GM19240 (cell line): ENCODE measurements around the gene TMED8.
"Not testable (repeated sequence)": the region's sequence is repeated elsewhere in the genome, so short reads cannot be mapped to it uniquely, and the experiment has no call there.

Experiments used
- DNase-seq: peaks from one replicate; pipeline ENCODE4 v3.0.0; 2011; ENCODE audit warnings: low spot score; ENCODE audit not compliant: insufficient read length

Gene TMED8

DNA sequence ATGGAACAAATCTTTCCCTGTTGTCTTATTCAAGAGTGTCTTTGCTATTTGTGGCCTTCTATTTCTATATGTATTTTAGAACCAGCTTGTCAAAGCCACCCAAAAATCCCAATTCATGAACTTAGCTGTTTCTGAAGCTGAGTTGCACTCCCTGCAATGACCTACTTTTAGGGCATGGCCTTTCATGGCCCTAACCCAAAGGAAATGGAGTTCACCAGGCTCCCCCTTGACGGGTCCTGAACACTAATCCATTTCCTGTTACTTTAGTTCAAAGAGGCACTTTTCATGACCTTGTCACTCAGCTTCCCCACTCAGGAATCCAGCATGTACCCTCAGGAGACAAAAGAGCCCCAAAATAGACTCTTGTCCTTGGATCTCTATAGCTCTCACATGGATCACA lies 7.6 kb downstream of the TMED8 start:
- DNase-seq = no peak

DNA sequence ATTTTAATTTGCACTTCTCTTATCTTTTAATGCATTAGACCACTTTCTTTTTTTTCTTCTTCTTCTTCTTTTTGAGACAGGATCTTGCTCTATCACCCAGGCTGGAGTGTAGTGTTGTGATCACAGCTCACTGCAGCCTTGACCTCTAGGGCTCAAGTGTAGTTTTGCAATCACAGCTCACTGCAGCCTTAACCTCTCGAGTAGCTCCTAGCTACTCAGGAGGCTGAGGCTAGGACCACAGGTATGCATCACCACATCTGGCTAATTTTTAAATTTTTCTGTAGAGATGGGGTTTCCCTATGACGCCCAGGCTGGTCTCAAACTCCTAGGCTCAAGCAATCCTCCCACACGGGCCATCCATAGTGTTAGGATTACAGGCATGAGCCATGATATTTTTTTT lies 12.7 kb downstream of the TMED8 start:
- no peak for DNase-seq

DNA sequence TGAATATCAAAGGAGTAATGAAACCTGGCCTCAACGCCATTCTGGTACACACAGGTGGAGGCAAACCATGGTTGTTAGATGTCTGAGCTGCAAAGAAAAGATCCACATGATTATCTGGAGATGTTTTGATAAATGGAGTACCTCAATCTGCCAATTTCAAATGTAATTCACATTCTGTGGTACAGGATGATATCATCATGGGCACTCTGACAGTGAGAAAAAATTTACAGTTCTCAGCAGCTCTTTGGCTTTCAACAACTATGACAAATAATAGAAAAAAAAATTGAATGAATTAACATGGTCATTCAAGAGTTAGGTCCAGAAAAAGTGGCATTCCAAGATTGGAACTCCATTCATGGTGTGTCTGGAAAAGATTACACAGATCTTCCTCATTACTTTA lies 17.3 kb downstream of the TMED8 start:
- no peak for DNase-seq

DNA sequence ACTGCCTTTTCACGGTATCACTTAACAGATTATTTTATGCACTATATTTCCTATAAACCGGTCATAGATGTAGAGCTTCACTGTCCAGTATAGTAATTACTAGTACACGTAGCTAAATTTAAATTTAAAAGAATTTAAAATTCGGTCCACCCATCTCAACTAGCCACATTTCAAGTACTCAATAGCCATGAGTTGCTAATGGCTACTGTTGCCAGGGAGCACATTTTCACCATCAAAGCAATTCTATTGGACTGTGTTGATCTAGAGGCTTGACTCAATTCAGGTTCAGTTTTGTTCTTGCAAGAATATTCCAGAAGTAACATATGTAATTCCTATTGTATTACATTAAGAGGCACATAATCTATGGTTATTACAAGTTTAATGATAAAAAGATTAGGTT lies 20.0 kb downstream of the TMED8 start:
- no peak for DNase-seq

DNA sequence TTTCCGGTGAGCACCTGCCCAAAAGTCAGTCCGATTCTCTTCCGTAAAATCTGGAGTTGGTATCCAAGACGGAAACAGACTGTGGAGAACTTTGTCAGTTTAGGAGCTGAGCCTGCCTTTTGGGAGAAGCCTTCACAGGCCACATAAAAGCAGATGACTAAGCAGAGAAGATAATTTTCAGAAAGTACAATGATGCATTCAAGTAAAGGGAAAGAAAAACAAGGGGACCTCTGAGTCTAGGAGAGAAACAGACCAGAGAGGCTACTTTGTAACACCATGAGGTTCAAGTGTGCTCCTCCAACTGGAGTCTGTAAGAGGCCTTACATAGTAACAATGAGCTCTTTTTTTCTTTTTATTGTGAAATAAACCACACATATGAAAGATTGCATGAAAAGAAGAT lies 21.1 kb downstream of the TMED8 start:
- no peak for DNase-seq

DNA sequence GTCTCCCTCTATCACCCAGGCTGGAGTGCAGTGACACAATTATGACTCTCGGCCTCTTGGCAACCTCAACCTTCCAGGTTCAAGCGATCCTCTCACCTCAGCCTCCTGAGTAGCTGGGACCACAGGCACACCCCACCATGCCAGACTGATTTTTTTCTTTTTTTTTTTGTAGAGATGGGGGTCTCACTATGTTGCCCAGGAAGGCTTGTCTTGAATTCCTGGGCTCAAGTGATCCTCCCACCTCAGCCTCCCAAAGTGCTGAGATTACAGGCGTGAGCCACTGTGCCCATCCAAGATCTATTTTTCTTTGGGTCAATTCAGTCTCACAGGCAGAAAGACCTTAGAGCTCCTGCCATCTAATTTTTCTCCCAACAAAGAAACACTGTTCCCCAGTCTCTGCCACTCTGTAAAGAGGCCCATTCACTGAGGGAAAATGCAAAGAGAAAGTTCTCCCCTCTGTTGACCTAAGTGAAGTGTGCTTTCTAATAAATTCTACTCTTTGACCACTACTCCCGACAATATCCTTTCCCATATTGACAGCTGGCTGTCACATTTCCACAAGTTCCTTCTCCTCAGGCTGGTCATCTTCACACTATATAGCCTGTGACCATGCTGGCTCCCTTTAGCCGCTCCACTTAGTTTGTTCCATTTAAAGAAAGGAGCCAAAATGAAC lies 23.3 kb downstream of the TMED8 start:
- DNase-seq = no peak

DNA sequence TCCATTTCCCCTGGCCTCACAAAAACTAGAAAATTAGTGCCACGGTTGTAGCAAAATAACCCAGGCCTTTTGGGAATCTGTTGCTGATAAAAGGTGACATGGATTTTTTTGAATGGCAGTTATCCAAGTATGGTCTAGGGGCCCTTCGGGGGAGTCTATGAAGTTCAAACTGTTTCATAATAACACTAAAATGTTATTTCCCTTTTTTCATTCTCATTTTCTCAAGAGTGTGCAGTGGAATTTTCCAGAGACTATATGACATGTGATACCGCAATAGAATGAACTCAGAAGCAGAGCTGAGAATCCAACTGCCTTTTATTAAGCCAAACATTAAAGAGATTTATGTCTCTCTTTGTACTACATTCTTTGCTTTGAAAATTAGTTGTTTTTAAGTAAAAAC lies 29.1 kb downstream of the TMED8 start:
- no peak for DNase-seq

DNA sequence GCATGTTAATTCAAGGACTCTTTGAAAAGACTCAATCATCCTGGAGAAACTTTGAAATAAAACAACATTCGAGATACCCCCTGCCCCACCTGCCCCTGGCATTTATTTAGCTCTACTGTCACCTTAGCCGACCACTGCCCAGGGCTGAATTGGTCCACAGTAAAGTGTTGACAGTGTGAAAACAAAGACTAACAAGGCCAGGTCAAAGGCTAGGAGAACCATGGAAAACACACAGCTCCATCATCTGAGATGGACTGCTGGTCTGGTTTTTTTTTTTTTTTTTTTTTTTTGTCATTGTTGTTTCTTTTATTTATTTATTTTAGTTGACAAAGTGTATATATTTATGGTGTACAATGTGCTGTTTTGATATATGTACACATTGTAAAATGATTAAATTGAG lies 30.4 kb downstream of the TMED8 start:
- no peak for DNase-seq

DNA sequence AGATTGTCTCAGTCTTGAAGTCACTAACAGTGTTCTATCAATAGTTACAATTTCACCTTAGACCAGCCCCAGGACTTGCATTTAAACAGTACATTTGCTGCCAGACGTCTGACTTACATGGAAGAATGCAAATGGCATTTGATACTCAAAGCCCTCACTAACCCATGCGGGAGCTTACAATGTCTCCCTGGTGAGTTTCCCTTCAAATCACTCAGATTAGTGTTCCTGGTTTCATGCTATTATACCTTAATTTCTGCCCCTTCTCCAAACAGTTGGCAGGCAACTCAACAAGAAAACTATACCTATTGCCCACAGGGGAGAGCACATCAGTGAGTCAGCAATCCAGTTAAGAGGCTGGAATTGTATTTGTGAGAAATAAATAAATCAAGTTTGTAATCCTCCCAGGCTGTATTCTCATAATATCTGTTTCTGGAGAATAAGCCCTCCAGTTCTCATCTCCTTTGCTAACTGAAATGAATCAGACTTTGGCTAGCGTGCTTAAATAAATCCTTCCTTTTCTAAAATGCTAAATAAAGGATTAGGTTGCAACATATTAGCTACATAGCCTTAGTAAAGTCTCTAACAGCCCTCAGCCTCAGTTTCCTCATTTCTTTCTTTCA lies 32.4 kb downstream of the TMED8 start:
- no peak for DNase-seq

DNA sequence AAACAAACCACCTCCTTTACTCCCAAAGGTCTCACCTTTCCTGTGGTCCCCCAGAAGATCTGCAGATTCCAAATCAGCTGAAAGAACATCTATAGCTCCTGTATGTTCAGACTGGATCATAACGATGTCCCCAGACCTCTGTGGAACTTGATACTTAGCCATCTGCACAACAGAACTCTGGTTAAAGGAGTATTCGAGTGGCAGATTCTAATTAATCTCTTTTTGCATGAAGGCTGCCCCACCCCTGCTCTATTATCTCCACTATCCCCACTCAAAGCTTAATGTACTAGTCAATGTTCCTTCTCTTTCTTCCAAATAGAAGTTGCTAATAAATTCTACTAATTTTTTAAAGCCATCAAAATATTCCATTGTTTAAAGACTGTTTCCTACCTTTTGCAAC lies 33.2 kb downstream of the TMED8 start:
- no peak for DNase-seq

DNA sequence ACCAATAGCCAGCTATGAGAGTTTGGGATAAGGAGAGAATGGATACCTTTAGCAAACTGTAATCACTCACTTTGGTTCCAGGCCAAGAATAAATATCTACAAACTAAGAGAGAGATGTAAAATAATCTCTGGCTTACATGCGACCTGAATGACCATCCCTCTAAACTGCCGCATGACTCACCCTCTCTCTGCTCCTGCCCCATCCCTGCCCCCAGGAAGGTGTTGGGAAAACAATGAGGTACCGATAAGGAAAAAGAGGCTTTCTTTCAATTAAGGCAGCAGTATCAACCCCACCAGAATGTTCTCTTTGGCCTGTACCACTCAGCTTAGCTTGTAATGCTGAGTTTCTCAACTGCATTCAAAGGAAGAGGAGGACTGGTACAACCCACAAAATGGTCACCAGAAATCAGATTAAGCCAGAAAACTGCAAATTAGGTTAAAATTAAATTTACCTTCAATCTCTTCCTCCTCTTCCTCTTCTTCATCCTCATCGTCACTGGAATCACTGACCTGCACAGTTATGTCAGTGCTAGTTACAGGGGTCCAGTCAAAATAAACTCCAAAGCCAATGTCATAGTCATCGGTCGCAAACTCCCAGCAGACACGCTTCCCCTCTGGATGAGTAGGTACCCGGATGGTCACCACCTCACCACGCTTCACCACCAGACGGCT lies 34.0 kb downstream of the TMED8 start:
- DNase-seq = no peak

DNA sequence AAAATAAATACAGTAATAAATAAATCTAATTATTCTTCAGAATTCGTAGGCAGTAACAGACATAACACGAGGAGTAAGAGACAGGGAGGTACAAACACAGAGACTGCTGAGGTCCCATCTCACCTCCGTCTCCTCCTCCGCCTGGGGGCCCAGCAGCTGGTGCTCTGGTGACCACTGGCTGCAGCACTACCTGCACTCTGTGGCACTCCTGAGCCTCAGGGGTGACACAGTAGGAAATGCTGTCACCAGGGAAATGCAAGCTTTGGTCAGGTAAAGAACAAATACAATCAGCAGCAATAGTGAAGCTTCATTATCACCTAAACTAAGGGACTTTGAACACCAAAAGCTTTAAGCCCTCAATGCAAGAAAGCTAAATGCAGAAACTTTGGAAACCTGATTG lies 36.5 kb downstream of the TMED8 start:
- no peak for DNase-seq

DNA sequence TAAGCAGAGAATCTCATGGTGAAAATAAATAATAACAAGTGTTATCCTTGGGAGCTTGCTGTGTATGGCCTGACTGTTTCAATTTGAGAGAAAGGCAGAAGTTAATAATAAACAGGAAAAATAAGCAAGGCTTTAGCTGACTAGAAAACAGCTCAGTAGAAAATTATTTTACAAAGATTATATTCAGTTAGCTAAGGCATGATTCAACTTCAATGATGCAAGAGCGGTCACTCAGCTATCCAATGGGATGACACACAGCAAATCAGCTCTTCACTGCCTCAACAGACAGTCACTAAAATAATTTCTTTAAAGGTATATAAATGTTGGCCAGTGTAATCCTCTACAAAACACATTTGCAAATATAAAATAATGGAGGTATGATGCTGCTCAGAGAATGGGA lies 37.5 kb downstream of the TMED8 start:
- no peak for DNase-seq

DNA sequence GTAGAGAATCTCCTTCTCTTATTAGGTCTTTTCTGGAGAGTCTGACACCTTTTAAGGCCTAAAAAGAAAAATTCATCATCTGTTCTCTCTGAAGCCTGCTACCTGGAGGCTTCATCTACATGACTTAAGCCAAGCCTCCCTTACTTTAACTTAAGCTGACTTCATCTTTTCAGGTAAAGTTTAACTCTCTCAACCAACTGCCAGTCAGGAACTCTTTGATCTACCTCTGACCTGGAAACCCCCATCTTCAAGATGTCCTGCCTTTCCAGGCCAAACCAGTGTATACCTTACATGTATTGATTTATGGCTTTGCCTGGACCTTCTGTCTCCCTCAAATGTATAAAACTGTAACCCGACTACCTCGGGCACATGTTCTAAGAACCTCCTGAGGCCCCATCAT lies 38.6 kb downstream of the TMED8 start:
- no peak for DNase-seq

DNA sequence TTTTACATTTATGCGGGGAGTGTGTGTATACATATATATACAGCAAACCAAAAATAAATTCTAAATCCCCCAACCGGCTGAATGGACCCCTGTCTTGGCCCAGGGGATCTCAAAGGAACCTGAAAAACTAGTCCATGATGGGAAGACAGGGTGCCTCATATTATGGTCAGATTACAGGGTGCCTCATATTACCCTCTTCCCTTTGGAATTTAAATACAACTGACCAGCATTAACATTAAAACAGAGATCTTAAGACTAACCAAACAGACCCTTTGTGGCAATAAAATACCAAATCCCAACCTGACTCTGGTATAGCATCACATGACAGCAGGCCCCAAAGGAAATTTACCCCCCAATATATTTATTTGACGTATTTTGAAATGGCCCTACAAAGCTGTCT lies 39.0 kb downstream of the TMED8 start:
- no peak for DNase-seq

DNA sequence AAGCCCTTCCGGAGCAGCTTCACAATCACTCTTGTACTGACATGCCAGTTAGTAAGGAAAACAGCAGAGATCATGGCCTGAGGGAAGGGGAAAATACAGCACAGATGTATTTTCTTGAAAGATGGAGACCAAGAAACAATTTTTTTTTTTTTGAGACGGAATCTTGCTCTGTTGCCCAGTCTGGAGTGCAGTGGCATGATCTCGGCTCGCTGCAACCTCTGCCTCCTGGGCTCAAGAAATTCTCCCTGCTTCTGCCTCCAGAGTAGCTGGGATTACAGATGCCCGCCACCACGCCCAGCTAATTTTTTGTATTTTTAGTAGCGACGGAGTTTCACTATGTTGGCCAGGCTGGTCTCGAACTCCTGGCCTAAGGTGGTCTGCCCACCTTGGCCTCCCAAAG lies 39.6 kb downstream of the TMED8 start:
- DNase-seq = not testable (repeated sequence)

DNA sequence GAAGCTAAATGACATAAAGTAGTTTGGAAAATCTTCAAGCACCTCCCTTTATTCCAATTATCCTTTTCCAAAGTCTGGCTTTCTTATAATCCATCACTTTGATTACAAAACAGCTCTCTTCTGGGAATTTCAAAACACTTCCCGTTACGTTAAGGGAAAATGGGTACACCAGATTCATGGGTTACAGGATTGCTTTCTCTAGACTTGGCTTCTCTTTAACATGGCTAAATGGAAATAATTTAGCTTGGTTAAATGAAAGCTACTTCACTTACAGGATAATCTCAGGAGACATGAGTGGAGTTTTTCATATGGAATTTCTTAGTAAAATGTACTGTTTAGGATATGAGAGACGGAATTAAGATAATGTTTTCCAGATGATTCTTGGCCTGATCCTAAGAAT lies 41.3 kb downstream of the TMED8 start:
- no peak for DNase-seq

DNA sequence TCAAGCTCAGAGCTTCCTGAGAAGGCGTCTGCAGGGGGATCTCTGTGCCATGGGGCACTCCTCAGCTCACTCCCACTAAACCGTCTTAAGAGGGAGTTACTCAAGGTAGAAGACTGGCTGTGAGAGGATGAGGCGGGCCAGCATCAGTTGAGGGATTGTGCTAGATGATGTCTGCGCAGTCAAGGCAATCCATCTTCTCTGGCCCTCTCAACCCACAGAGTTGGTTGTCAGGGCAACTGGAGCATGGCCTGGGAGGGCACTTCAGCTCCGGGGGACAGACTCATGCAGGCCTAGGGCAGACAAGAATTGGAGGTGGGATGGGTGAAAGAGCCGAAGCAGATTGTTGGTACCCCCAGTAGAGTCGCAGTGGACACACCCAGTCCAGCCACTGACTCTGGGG lies 47.0 kb downstream of the TMED8 start:
- DNase-seq = no peak

DNA sequence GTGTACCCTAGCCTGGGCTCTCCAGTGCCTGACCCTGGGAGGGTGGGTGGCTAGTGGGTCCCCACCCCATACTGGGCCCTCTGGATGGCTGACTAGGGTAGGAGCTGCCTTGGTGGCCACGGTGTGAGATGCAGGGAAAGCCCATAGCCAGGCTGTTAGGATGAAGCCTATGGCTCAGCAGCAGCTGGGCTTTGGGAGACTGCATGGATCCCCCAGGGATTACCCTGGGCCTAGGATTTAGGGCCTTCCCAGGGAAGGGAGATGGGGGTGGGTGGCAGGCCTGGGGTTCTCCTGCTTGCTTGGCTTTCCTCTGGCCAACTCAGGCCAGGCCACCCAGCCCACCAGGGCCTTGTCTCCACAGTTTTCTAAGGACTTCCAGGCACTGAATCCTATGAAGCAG lies 49.8 kb downstream of the TMED8 start:
- DNase-seq = no peak

DNA sequence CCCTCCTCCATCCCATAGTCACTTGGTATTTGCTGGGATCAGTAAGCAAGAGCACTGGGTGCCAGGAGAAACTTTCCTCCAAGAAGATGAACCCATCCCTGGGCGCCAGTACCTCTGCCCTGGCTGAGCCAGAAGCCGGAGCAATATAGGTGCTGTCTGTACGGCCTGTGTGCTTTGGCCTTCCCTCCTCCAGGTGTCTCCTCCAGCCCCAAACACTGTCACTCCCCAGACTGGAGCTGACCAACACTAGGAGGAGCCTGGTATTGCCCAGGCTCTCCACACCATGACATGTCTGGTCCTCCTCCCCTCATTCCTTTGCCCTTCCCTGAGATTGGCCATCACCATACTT lies 51.2 kb downstream of the TMED8 start:
- no peak for DNase-seq

DNA sequence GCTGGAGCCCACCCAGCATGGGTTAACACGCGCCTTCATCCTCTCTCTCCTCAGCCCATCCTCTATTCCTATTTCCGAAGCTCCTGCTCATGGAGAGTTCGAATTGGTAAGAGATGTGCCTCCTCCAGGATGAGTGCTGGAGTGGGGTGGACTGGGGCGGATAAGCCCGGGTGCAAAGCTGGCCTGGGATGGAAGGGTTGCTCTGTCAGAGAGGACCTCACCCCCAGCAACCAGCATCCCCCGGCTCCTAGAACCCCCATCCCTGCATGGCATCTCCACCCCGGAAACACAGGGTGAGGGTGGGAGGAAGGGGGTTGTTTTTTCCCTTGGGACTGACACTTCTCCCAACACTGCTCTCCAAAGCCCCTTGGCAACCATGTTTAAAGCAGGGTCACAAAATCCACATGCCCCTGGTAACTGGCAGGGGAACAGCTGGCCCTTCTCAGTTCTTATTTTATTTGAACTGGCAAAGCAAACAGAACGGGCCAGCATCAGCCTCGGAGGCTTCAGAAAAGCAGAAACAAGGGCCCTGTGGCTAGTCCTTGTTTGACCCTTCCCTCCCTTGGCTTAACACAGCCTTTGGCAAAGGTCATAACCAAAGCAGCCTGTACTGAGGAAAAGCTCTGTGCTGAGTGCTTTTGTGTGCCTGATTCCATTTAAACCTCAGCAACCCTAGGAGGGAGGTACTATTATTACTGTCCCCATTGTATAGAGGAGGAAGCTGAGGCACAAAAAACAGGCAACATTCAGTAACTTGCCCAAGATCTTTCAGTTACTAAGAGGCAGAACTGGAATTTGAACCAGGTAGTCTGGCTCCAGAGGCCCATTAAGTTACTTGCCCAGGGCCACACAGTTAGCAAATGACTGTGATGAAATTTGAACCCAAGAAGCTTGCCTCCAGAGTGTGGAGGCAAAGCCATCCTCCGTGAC lies 51.8 kb downstream of the TMED8 start:
- no peak for DNase-seq

DNA sequence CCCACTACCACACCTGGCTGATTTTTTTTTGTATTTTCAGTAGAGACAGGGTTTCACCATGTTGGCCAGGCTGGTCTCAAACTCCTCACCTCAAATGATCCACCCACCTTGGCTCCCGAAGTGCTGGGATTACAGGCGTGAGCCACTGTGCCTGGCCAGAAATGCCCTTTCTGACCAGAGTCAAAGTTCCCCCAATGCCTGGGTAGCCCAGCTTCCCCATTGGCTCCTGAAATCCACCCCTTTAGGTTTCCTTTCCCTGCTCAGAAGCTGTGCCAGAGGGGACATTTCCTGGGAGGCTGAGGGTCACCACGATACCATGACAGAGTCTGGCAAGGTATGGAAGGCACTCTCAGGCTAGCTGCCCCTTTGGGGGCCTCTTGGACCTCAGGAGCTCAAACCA lies 52.6 kb downstream of the TMED8 start:
- no peak for DNase-seq
